ENCODE data around the gene OSGIN1.

DNA sequence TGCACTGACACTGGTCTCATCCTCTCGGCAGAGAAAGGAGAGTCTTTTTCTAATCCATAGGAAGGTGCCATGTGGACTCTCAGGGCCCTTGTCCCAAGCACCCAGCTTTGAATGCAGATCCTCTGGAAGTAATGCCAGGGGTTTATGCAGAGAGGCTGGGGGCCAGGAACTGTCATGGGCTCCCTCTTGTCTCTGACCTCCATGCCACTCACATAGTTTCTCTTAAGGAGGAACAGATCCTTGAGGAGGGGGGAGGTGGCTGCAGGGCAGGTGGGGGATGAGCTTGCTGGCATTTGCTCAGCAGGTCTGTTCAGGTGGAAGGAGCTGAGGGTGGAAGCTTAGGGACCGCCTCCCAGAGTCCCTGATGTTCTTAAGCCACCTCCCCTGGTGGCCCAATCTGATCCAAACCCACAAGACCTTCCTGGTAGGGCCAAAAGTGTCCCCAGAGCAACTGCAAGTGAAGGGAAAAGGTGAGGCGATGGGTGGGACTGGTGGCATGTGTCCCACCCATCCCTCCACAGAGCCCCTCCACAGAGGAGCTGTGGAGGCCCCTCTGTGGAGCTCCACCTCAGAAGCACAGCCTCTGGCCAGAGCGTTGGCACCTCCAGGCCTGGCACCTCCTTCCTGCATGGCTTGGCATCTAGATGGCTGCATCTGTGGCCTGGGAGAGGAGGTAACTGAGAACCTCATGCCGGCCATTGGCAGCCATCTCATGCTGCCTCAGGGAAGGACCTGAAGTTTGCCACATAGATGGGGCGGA is 24.2 kb downstream of the OSGIN1 start:
- TF ChIP-seq POLR2A (IDR thresholded peaks at IDR 0.05; ENCODE audit: low read depth, low read length) (no peak), POLR2AphosphoS5 (IDR thresholded peaks at IDR 0.05; ENCODE audit: low read depth, low read length) (no peak)
